GM18951 (cell line): ENCODE measurements around the gene ATP10A.

Experiments used
- POLR2A ChIP-seq: IDR thresholded peaks from 4 replicates; pipeline ENCODE4 v1.6.1; 2011; ENCODE audit warnings: mild to moderate bottlenecking; ENCODE audit not compliant: insufficient read length, insufficient read depth; ENCODE audit errors: extremely low read depth
- in situ Hi-C: fragments of 300-500 bp; cut with MboI; formaldehyde crosslinking; loops from one replicate; pipeline ENCODE4 v1.12.0; 2022; ENCODE audit warnings: low sequenced_read_pairs, mixed read lengths, inconsistent platforms; ENCODE audit not compliant: unreplicated experiment

Gene ATP10A

GRCh38 chr15:25717127-25717456 lies 146.0 kb downstream of the ATP10A start:
- in situ Hi-C loops, result no loop called here
- no peak for TF ChIP-seq POLR2A

- no peak for TF ChIP-seq POLR2A
- in situ Hi-C loops, result no loop called here
These were observed 146.6 kb downstream of the ATP10A start for GRCh38 chr15:25716414-25717126.

- in situ Hi-C loops, result no loop called here
- no peak for TF ChIP-seq POLR2A
These were observed 147.4 kb downstream of the ATP10A start for GRCh38 chr15:25715536-25716413.

DNA sequence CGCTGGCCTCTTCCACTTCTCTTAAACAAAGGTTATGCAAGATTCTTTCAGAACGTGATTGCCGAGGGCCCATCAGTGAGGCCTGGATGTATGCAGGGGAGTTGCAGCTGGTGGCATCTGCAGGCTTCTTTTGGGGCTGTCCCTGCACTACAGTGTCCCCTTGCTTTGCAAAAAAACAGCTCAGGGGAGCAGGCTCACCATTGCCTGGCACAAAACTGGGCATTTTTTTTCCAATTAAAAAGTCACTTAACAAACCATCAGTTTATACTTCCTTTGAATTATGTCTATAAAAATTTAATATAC lies 148.6 kb downstream of the ATP10A start:
- TF ChIP-seq POLR2A, result no peak
- in situ Hi-C loops, result no loop called here

- TF ChIP-seq POLR2A, result no peak
- in situ Hi-C loops, result no loop called here
These were observed 149.2 kb downstream of the ATP10A start for GRCh38 chr15:25713736-25714537.

DNA sequence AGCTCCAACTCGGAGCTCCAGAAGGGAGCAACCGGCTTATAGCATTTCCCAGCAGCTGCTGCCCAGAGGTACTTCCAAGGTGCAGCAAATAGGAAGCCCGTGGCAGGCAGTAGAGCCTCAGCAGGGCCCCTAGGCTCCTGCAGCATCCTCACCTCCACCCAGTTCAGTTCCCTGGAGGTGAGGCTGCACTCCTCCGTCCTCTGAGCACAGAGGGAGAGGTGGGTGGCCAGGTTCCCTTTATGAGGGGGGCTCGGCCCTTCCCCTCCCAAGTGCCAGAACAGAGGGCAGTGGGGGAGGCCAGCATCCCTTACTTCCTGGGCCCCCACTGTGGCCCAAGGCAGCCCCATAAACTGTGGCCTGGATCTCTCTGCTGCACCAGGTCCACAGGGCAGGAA lies 150.2 kb downstream of the ATP10A start:
- in situ Hi-C loops, result no loop called here
- TF ChIP-seq POLR2A, result no peak

GRCh38 chr15:25712192-25712960 lies 150.8 kb downstream of the ATP10A start:
- TF ChIP-seq POLR2A, result no peak
- in situ Hi-C loops, result no loop called here

GRCh38 chr15:25711691-25712090 lies 151.4 kb downstream of the ATP10A start:
- TF ChIP-seq POLR2A, result no peak
- in situ Hi-C loops, result no loop called here

DNA sequence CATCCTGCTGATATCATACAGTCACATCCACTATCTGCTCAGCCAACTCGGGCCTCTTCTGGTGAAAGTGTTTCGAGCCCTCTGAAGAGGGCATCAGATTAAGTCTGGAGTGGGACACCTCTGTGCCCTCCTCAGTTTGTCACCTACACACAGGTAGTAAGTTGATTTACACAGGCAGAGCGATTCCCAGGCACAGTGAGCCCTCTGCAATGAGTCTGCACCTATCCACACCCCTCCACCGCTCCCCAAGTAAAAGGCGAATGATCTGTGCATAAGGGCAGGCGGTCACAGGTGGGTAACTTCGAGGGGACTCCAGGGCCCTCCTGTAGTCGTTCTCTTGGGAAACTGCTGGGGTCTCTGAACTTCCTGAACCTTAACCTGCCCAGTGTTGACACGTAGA lies 152.0 kb downstream of the ATP10A start:
- in situ Hi-C loops, result no loop called here
- no peak for TF ChIP-seq POLR2A

DNA sequence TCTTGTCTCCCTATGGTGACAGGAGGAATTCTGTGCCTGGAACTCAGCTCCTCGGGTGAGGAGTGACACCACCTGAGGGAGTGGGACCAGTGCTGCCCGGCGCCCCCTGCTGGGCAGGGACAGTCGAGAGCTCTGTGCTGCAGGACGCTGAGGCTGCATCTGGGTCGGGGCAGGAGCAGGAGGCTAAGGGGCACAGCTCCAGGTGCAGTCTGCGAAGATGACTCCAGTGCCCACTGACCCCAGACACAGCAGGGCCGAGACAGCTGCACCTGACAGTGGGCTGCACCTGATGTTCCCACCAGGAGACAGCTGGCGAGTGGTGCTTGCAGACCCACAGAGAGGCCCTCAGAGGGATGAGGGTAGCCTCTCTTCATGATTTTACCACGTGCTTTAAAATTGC lies 152.9 kb downstream of the ATP10A start:
- in situ Hi-C loops, result no loop called here
- TF ChIP-seq POLR2A, result no peak

GRCh38 chr15:25709437-25710159 lies 153.5 kb downstream of the ATP10A start:
- in situ Hi-C loops, result no loop called here

DNA sequence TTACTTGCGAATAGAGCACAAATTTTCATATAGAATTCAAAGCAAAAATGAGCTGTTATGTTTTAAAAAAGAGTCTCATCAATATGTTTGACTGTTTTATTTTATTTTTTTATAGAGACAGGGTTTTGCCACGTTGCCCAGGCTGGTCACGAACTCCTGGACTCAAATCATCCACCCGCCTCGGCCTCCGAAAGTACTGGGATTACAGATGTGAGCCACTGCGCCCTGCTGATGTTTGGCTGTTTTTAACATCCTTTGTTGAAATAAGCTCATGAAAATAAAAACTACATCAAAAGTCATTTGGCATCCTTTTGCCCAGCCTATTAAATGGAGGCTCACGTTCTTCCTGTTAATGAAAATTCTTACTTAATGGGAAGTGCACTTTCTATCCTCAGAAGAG lies 154.7 kb downstream of the ATP10A start:
- TF ChIP-seq POLR2A, result no peak
- in situ Hi-C loops, result no loop called here

More at GRCh38 chr15:25709437-25710159, 153.5 kb downstream of the ATP10A start:
- TF ChIP-seq POLR2A, result no peak
